Measurements from ENCODE around the gene TRIM16.

DNA sequence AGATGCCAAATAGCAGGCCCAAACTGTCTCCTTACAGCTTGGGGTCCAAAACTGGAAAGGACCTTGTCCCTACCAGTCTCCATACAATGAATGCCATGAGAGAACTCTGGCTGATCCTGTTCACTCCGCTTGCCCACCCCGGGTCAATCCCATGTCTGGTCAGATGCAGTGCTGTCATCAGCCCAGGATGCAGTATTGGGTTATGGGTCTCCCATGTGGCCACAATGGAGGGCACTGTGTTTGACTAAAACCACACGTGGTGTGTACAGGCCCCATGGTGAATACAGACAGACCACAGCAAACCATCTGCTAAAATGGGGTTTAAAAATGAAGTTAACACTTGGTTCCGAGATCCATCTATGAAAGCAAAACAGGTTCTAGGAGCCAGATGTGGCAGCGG, 20.4 kb downstream of the TRIM16 start:
- TF ChIP-seq, protein P1, sequence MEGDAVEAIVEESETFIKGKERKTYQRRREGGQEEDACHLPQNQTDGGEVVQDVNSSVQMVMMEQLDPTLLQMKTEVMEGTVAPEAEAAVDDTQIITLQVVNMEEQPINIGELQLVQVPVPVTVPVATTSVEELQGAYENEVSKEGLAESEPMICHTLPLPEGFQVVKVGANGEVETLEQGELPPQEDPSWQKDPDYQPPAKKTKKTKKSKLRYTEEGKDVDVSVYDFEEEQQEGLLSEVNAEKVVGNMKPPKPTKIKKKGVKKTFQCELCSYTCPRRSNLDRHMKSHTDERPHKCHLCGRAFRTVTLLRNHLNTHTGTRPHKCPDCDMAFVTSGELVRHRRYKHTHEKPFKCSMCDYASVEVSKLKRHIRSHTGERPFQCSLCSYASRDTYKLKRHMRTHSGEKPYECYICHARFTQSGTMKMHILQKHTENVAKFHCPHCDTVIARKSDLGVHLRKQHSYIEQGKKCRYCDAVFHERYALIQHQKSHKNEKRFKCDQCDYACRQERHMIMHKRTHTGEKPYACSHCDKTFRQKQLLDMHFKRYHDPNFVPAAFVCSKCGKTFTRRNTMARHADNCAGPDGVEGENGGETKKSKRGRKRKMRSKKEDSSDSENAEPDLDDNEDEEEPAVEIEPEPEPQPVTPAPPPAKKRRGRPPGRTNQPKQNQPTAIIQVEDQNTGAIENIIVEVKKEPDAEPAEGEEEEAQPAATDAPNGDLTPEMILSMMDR (conservative IDR thresholded peaks at IDR 0.05) = no peak
- TF ChIP-seq EZH2 (IDR thresholded peaks at IDR 0.05; ENCODE audit: low read depth) = no peak

All from PC-9 (cell line).